Measurements from ENCODE around the gene KLHL24.
"Not testable (repeated sequence)": the region's sequence is repeated elsewhere in the genome, so short reads cannot be mapped to it uniquely, and the experiment has no call there.

Gene KLHL24

GRCh38 chr3:183698756-183699155 is 63.3 kb downstream of the KLHL24 start:
- Histone ChIP-seq H2AK5ac (ENCODE audit: low read length) (no peak overlapping the region), H3K9me3 (ENCODE audit: insufficient read depth, low read depth, low read length) (no peaks in the 10 kb centered on the region), H3K4me2 (ENCODE audit: low read length) (peak overlapping the region; percentile 97), H3K4me3 (ENCODE audit: low read depth, low read length) (no peak overlapping the region), H3K23ac (ENCODE audit: low read length) (no peak overlapping the region), H3K27me3 (ENCODE audit: insufficient read depth, low read length) (no peaks in the 10 kb centered on the region), H4K91ac (ENCODE audit: low read depth, low read length) (no peak overlapping the region), H2AFZ (ENCODE audit: insufficient read depth, low read length, poor library complexity) (no peak overlapping the region), H3K9ac (ENCODE audit: low read length) (no peak overlapping the region), H3K79me2 (ENCODE audit: control insufficient read depth, insufficient read depth, low read length, poor library complexity) (peaks cover 15% of the 10 kb centered on the region), H3K4ac (ENCODE audit: low read depth, low read length) (peak overlapping the region; percentile 21), H3K18ac (ENCODE audit: low read length) (no peak overlapping the region), H3K36me3 (ENCODE audit: control insufficient read depth in 1 of 2, insufficient read depth in 2 of 2, low read length in 2 of 2) (peaks cover 0 to 3% of the 10 kb centered on the region in 2 experiments), H3K27ac (ENCODE audit: low read depth, low read length) (no peak overlapping the region), H4K12ac (ENCODE audit: low read depth, low read length) (no peak overlapping the region), H3K4me1 (ENCODE audit: control insufficient read depth in 1 of 2, insufficient read depth in 2 of 2, low read length in 2 of 2) (peaks cover 6 to 19% of the 10 kb centered on the region in 2 experiments), H2BK120ac (ENCODE audit: insufficient read depth, low read length, poor library complexity) (no peak overlapping the region), H3K14ac (ENCODE audit: low read length) (no peak overlapping the region), H2BK5ac (ENCODE audit: low read depth, low read length, poor library complexity) (no peak overlapping the region), H2BK12ac (ENCODE audit: low read length) (no peak overlapping the region), H3K79me1 (ENCODE audit: low read length) (peaks cover 10% of the 10 kb centered on the region), H4K8ac (ENCODE audit: low read depth, low read length) (no peak overlapping the region)
- WGBS (ENCODE audit: extremely low coverage, insufficient coverage, insufficient read length) = no CpG with 5 or more reads among the region's 9 CpGs
- peak in 1 of 2 donors; percentile 61 for DNase-seq

- Histone ChIP-seq H3K14ac (ENCODE audit: low read length) (no peak overlapping the region), H4K12ac (ENCODE audit: low read depth, low read length) (no peak overlapping the region), H3K27ac (ENCODE audit: low read depth, low read length) (no peak overlapping the region), H3K36me3 (ENCODE audit: control insufficient read depth in 1 of 2, insufficient read depth in 2 of 2, low read length in 2 of 2) (peaks cover 0 to 3% of the 10 kb centered on the region in 2 experiments), H4K8ac (ENCODE audit: low read depth, low read length) (no peak overlapping the region), H3K27me3 (ENCODE audit: insufficient read depth, low read length) (no peaks in the 10 kb centered on the region), H2BK5ac (ENCODE audit: low read depth, low read length, poor library complexity) (no peak overlapping the region), H3K4me1 (ENCODE audit: control insufficient read depth in 1 of 2, insufficient read depth in 2 of 2, low read length in 2 of 2) (peaks cover 6 to 19% of the 10 kb centered on the region in 2 experiments), H3K4me2 (ENCODE audit: low read length) (peak overlapping the region; percentile 97), H2AFZ (ENCODE audit: insufficient read depth, low read length, poor library complexity) (no peak overlapping the region), H3K23ac (ENCODE audit: low read length) (peak overlapping the region; percentile 66), H3K4ac (ENCODE audit: low read depth, low read length) (peak overlapping the region; percentile 80), H3K9me3 (ENCODE audit: insufficient read depth, low read depth, low read length) (no peaks in the 10 kb centered on the region), H2BK12ac (ENCODE audit: low read length) (no peak overlapping the region), H3K9ac (ENCODE audit: low read length) (no peak overlapping the region), H4K91ac (ENCODE audit: low read depth, low read length) (no peak overlapping the region), H3K4me3 (ENCODE audit: low read depth, low read length) (no peak overlapping the region), H3K18ac (ENCODE audit: low read length) (no peak overlapping the region), H3K79me2 (ENCODE audit: control insufficient read depth, insufficient read depth, low read length, poor library complexity) (peaks cover 15% of the 10 kb centered on the region), H2BK120ac (ENCODE audit: insufficient read depth, low read length, poor library complexity) (no peak overlapping the region), H3K79me1 (ENCODE audit: low read length) (peaks cover 10% of the 10 kb centered on the region), H2AK5ac (ENCODE audit: low read length) (no peak overlapping the region)
- 100% methylated on average over 1 of the region's 13 CpGs for WGBS (ENCODE audit: extremely low coverage, insufficient coverage, insufficient read length)
- peak in 1 of 2 donors; percentile 7 for DNase-seq
Measured at GRCh38 chr3:183699238-183699947, 64.0 kb downstream of the KLHL24 start.

DNA sequence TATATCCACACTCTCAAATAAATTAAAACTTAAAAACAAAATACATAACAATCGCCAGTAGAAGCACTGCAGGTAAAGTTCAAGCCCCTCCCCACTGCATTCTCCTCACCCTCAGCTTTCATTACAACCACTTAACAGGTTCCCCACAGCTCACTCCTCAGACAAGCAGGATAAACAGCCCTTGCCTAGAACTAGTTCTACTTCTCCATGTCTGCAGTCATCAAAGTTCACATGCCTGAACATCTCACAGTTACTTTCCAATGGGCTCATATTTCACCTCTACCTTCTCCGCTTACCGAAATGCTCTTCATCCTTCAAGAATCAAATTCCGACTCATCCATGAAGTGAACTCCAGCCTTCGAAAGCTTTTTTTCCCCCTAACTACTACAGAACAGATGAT is 66.3 kb downstream of the KLHL24 start:
- no peak overlapping the region for H4K12ac ChIP-seq (ENCODE audit: low read depth, low read length)
- H3K27ac ChIP-seq (ENCODE audit: low read depth, low read length) = peak overlapping the region; percentile 30
- no peaks in the 10 kb centered on the region for H3K9me3 ChIP-seq (ENCODE audit: insufficient read depth, low read depth, low read length)
- no CpG with 5 or more reads among the region's 5 CpGs for WGBS (ENCODE audit: extremely low coverage, insufficient coverage, insufficient read length)
- no peak overlapping the region for H2AK5ac ChIP-seq (ENCODE audit: low read length)
- no peak overlapping the region for H3K14ac ChIP-seq (ENCODE audit: low read length)
- no peak overlapping the region for H3K9ac ChIP-seq (ENCODE audit: low read length)
- H3K4ac ChIP-seq (ENCODE audit: low read depth, low read length) = peak overlapping the region; percentile 91
- H3K79me2 ChIP-seq (ENCODE audit: control insufficient read depth, insufficient read depth, low read length, poor library complexity) = peaks cover 18% of the 10 kb centered on the region
- H4K8ac ChIP-seq (ENCODE audit: low read depth, low read length) = no peak overlapping the region
- no peak overlapping the region for H2BK12ac ChIP-seq (ENCODE audit: low read length)
- H3K27me3 ChIP-seq (ENCODE audit: insufficient read depth, low read length) = no peaks in the 10 kb centered on the region
- no peak overlapping the region for H3K18ac ChIP-seq (ENCODE audit: low read length)
- H3K4me3 ChIP-seq (ENCODE audit: low read depth, low read length) = no peak overlapping the region
- DNase-seq = peak; percentile 15 to 65
- no peak overlapping the region for H2BK5ac ChIP-seq (ENCODE audit: low read depth, low read length, poor library complexity)
- H4K91ac ChIP-seq (ENCODE audit: low read depth, low read length) = no peak overlapping the region
- no peak overlapping the region for H3K4me2 ChIP-seq (ENCODE audit: low read length)
- H2AFZ ChIP-seq (ENCODE audit: insufficient read depth, low read length, poor library complexity) = no peak overlapping the region
- H3K36me3 ChIP-seq (ENCODE audit: control insufficient read depth in 1 of 2, insufficient read depth in 2 of 2, low read length in 2 of 2) = peaks cover 0 to 3% of the 10 kb centered on the region in 2 experiments
- peaks cover 10% of the 10 kb centered on the region for H3K79me1 ChIP-seq (ENCODE audit: low read length)
- H3K4me1 ChIP-seq (ENCODE audit: control insufficient read depth in 1 of 2, insufficient read depth in 2 of 2, low read length in 2 of 2) = peaks cover 6 to 19% of the 10 kb centered on the region in 2 experiments
- H2BK120ac ChIP-seq (ENCODE audit: insufficient read depth, low read length, poor library complexity) = no peak overlapping the region
- H3K23ac ChIP-seq (ENCODE audit: low read length) = no peak overlapping the region

- not testable (repeated sequence) for H2AFZ ChIP-seq (ENCODE audit: insufficient read depth, low read length, poor library complexity); H4K8ac ChIP-seq (ENCODE audit: low read depth, low read length); H3K4me3 ChIP-seq (ENCODE audit: low read depth, low read length); H3K36me3 ChIP-seq (ENCODE audit: control insufficient read depth in 1 of 2, insufficient read depth in 2 of 2, low read length in 2 of 2); H4K12ac ChIP-seq (ENCODE audit: low read depth, low read length); H2BK120ac ChIP-seq (ENCODE audit: insufficient read depth, low read length, poor library complexity); H3K14ac ChIP-seq (ENCODE audit: low read length); H3K27ac ChIP-seq (ENCODE audit: low read depth, low read length); H2BK5ac ChIP-seq (ENCODE audit: low read depth, low read length, poor library complexity); H3K27me3 ChIP-seq (ENCODE audit: insufficient read depth, low read length); H3K79me1 ChIP-seq (ENCODE audit: low read length); H3K23ac ChIP-seq (ENCODE audit: low read length); H2BK12ac ChIP-seq (ENCODE audit: low read length); H3K9me3 ChIP-seq (ENCODE audit: insufficient read depth, low read depth, low read length); H4K91ac ChIP-seq (ENCODE audit: low read depth, low read length); H2AK5ac ChIP-seq (ENCODE audit: low read length); H3K4me2 ChIP-seq (ENCODE audit: low read length); H3K9ac ChIP-seq (ENCODE audit: low read length); H3K18ac ChIP-seq (ENCODE audit: low read length)
- WGBS (ENCODE audit: extremely low coverage, insufficient coverage, insufficient read length) = no CpG with 5 or more reads among the region's 6 CpGs
- DNase-seq = peak in 1 of 2 donors; percentile 33
- peaks cover 4 to 15% of the 10 kb centered on the region in 2 experiments for H3K4me1 ChIP-seq (ENCODE audit: control insufficient read depth in 1 of 2, insufficient read depth in 2 of 2, low read length in 2 of 2)
- peak overlapping the region; percentile 62 for H3K4ac ChIP-seq (ENCODE audit: low read depth, low read length)
- peaks cover 12% of the 10 kb centered on the region for H3K79me2 ChIP-seq (ENCODE audit: control insufficient read depth, insufficient read depth, low read length, poor library complexity)
Measured at GRCh38 chr3:183703892-183704291, 68.5 kb downstream of the KLHL24 start.

All from trophoblast cell (in vitro differentiated cells and primary cell).